NCI-H524 treated with DMSO at 0.1 percent for 48 hours (cell line): ENCODE measurements around the gene SSH2.

Source experiments
- DNase-seq: peaks from one replicate; lab custom pipeline; 2025; lab: John Stamatoyannopoulos, UW

SSH2 gene

DNA sequence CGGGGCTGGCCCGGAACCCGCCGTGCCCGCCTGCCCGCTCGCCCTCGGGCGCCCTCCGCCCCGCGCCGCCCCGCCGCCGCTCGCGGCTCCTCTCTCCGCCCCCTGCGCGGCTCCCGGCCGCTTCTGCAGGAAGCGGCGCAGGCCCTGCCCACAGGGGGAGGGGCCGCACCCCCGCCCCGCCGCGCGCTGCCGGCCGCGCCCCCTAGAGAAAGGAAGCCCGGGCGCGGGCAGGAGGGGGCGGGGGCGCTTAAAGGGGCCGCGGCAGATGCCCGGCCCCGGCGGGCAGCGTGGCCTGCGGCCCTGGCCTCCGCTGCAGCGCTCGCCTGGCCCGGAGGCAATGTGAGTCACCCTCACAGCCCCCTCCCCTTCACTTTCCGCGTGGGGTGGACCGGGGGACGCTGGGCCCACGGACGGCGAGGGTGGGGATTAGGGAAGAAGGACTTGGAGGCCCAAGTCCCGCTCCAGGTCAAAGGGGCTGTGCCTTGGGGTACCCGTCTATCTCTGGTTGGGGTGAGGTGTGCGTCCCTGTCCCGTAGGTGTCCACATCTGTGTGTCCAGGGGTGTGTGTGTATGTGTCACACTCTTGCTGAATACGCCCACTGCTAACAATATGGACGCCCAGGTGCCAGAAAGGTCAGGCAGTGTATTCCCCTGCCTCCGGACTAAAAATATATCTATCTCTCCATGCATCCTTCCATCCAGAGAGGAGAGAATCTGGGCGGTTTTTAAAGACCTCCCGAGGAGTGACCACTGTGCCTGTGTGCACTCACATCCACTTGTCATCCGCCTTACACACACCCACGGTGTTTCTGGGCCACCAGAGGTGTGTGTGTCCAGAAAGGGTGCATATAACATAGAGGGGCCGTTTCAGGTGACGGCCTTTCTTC is 340.3 kb downstream of the SSH2 start, which contains the start of gene GIT1:
Gene GIT1 (minus strand): TSS at position 125 of the 887 bp plus-strand sequence. CDS start 270 bp downstream, outside the sequence.
- DNase-seq, result no peak

DNA sequence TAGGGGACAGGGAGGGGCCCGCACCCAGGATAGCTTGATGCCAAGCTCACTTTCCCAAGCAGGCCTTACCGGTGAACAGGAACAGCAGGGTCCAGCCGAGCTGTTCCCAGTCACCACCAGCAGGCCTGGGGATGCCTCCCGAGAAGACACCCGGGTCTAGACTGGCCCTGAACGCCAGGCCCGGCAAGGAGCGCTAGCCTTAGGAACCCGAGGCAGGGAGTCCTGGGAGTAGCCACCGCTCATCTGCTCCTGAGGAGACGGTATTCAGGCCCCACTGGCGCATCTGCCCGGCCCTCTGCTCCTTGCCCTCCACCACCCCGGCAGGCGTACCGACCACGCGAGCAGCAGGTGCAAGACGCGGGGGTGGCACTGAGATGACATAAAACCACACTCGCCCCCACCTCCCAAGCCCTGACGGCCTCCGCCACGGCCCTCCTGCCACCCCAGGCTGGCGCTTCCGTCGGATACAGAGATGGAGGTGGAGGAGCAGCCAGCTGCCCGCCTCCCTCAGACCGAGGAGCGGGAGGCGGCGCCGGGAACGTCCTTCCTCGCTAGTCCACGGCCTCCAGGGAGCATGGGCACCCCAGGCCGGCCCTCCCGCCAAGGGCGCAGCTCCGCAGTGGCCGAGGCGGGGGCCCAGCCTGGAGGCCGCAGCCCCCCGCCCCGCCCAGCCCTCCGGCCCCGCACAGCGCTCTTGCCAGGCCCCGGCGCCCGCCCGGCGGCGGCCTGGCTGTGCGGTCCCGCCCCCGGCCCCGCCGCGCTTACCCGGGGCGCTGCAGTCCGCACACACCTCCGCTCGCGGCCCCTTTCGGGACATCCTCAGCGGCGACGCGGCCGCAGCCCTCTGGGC is 341.2 kb downstream of the SSH2 start:
- DNase-seq, result no peak

DNA sequence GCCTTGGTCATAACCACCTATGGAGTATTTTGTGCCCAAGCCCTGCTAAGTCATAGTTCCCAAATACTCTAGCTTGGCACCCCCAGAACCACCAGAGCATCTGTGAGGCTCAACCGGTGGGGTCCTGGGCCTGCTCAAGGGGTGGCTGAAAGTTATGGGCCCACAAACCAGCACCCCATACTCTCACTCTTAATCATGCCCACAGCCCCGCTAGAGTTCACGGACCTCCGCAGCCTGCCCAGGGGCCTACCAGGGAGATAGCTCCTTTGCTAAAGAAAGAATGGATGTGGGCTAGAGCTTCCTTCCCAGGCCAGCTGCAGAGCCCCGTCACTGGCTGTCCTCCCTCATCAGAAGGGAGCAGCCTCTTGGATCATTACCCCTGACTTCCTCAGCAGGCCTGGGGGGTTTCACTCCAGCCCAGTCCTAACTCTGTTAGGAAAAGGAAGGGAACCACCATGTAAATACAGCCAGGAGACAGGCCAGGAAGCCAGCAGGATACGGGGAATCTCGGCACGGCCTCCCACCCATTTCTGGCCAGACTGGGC is 341.9 kb downstream of the SSH2 start:
- no peak for DNase-seq

DNA sequence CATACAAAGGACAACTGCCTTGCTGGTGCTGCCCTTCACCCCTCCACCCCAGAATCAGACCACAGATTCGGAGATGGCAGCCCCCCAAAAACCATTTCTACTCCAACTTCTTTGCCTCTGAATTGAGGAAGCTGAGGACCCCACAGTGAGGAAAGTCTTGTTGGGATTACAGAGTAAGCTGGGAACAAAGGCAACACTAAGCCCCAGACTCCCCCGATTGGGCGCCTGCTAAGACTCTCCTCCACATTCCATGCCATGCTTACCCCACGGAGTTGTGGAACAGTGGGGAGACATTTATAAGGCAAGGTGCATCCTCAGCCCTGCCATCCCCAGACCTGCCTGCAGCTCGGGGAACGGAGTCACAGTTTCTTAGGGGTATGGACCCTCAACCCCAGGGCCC is 342.4 kb downstream of the SSH2 start:
- DNase-seq, result no peak

DNA sequence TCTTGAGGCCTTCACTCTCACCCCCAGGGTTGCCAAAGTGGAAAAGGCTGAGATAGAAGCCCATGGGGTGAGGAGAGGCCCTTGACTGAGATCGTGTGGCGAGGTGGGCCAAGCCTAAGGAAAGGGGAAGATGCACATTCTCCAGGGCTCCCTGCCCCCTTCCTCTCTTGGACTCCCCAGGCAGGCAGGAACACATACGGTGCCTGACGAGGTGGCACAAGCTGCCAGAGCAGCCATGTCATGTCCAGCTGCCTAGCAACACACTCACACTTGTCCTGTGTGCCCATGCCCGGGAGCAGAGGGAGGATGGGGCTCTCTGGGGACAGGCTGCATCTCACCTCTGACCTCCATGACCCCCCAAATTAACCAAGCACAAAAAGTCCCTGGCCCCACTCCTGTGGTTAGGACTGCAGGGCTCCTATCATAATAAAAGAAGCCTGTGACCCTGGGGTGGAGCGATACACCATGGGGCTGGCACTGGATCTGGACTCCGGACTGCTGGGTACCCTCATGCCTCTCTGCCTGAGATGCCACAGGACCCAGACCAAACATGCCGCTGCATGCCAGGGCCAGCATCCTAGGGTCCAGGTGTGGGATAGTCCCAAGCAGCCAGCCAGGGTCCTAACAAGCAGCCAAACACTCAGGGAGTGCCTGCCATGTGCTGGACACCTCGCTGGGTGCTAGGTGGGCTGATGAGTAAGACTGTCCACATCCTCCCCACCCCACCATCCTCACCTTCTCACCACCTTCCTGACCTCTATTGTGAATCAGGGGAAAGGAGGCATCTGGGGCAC is 343.2 kb downstream of the SSH2 start:
- DNase-seq, result no peak

DNA sequence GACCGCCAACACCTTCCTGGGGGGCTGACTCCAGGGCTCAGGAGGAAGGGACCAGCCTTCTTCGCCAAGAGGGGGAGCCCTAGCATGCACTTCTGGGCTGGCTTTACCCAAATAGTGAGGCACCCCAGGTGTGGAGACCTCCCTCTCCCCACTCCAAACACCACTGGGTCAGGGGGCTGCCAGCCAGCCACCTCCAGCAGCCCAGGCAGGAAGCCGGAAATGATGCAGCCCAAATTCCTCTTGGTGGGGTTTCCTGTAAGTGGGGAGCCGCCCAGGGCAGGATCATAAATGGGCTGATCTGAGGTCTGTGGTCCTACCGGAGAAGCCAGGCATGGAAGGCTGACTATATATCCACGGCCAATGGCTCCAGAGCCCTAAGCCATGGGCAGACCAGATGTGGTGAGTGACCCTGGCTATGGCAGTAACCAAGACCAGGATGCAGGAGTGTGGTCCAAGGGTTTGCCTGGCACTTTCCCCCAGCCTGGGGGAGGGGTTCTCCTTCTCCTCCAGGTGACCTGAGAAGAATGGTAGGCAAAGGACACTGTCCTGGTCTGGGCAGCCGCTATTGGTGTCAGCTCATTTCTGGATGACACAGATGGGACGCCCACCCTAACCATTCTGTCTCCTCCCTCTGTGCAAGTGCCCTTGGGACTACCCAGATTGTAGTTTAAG is 344.8 kb downstream of the SSH2 start:
- DNase-seq, result no peak

DNA sequence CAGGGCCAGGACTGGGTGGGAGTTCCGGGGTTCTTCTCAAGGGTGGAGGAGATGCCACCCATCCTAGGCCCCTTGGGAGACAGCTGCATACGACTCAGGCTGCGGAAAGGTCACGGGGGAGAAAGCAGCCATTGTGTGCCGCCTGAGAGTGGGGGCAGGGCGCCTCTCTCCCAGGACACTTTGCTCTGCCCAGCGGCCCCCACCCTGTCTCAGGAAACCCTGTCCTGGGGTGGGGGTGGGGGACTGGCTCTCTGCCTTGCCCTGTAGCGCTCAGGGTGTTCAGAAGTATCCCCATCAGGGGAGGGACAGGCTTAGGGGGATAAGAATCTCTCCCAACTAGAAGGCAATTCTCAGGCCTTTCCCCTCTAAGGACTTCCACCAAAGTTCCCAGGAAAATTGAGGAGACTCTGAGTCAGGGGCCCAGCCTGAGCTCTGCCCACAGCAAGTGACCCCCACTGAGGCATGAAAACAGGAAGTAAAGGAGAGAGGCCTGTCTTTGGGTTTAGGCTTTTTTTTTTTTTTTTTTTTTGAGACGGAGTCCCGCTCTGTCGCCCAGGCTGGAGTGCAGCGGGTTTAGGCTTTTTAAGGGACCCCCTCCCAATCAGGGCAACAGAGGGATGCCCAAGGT is 345.5 kb downstream of the SSH2 start:
- no peak for DNase-seq

DNA sequence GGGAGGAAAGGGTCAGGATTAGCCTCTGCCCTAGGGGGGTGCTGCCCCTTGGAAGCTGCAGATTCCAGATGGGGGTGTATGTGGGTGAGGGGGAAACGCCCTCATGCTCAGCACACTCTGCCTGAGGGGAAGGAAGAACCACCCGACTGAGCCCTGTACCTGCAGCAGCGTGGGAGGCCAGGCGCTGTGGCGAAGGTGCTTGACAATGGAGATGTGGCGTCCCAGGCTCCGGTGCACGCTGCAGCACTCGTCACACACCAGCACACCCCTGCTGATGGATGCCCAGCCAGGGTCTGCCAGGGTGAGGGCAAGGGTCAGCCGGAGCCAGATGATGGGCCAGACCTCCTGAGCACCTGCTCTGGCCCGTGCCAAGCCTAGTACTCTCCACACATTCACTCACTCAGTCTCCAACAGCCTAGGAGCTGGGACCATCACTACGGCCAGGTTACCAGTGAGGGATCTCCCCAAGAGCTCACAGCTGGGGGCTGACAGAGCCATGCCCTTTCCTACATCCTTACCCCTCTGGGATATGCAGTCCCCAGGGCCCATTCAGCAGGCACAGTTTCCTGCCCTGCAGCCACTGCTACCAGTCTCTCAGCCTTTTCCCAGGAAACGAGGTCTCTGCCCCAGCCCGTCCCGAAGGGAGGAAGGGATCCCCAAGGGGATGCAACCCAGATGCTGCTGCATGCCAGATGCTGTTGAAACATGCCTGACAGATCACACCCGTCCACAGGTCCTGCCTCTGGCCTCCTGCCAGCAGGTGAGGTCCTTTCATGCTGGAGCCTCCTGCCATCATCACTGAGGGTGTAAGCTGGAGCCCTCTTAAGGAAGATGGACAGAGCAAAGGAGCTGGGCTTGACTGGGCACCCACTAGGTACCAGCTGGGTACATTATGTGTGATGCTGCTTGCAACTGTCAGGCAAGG is 346.4 kb downstream of the SSH2 start:
- no peak for DNase-seq

DNA sequence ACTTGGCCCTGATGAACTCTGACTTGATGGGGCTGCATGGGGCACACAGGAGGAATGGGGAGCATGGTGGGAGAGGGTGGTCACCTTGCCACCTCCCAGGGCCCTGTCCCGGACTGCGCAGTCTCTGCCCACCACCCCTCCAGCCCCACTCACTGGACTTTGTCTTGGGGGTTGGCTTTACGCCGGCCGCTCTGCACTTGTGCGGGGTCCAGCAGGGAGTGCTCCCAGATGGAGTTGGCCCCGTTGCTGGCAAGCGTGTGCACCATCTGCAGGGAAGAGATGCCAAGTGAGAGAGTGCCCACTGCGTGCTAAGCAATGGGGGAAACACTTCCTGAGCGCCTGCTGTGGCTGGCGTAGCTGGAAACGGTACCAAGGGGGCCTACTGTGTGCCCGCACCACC is 347.3 kb downstream of the SSH2 start:
- DNase-seq, result no peak

DNA sequence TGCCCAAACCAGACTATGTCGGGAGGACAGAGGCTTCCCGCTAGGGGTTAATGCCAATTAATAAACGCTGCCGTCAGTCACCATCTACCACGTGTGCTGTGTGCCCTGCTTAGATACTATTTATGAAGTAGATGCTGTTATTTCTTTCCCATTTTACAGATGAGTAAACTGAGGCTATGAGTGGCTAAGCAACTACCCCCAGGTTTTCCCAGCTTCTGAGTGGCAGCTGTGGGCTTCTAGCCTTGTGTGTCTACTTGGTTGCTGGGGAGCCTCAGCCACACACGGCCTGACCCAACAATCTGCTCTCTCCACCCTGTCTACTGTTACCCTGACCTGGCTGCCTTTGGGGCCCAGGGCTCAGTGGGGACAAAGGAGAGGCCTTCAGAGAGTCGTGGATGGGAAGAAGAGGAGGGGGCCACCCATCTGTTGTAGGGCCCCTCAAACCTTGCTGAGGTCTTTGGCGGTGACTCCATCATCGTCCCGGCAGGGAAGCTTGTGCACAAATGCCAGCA is 347.7 kb downstream of the SSH2 start:
- DNase-seq, result no peak

DNA sequence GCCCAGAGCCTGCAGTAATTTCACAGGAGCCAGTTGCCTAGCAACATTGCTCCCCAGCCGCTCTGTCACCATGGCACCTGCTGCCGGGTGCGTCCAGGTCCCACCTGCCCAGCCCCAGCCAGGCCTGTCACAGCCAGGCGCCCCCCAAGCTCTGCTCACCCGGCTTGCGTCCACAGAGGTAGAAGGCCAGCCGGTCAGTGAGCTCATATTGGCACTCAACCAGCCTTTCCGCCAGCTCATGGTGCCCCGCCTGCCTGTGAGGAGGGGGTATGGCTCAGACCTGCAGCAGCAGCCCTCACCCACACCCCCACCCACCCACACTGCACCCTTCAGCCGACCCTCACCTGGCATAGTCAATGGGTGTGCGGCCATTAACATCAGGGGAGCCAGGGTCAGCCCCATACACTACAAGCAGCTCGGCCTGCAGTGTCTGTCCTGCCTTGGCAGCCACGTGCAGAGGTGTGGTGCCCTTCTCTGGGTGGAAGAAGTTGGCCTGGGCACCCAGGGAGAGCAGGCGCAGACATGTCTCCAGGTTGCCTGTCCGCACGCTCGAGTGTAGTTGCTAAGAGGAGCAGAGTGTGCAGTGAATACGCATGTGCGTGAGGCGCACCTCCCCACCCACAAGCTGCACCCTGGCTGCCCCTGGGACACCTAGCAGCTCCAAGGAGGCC is 348.3 kb downstream of the SSH2 start:
- no peak for DNase-seq

DNA sequence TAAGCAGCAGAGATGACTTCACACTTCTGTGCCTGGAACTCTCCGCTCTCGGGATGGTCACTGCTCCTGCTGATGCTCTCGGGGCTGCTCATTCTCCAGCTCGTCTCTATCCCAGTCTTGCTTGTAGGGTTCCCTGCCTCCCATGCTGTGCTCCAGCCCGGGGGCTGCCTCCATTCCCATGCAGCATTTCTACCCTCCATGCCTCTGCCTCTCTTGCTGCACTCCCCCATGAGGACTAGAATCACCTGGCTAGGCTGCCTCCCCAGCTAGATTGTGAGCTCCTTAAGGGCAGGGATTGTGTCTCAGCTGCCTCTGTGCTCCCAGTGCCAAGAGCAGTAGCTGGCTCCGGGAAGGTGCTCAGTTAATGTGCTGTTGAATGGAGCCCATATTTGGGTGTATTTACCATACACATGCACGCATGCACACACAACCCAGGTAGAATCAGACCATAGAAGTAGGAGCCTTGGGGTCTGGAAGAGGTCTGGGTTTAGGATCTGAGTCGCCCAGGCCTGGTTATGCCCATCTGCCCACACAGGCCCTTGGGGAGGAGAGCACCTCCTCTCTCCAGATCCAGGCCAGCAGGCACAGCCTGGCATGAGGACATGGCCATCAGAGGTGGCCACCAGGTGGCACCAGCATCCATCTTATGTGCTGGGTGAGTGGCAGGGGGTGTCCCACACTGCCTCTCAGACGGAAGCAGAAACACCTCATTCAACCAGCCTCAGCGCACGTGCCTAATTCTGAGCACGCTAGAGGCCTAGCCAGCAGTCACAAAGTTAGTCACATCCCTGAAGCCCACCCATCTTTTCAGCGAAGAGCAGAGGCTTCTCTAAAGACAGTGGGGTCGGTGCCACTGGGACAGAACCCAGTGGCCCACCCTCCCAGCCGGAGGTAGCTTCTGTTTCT is 349.9 kb downstream of the SSH2 start:
- peak; percentile 50 for DNase-seq

DNA sequence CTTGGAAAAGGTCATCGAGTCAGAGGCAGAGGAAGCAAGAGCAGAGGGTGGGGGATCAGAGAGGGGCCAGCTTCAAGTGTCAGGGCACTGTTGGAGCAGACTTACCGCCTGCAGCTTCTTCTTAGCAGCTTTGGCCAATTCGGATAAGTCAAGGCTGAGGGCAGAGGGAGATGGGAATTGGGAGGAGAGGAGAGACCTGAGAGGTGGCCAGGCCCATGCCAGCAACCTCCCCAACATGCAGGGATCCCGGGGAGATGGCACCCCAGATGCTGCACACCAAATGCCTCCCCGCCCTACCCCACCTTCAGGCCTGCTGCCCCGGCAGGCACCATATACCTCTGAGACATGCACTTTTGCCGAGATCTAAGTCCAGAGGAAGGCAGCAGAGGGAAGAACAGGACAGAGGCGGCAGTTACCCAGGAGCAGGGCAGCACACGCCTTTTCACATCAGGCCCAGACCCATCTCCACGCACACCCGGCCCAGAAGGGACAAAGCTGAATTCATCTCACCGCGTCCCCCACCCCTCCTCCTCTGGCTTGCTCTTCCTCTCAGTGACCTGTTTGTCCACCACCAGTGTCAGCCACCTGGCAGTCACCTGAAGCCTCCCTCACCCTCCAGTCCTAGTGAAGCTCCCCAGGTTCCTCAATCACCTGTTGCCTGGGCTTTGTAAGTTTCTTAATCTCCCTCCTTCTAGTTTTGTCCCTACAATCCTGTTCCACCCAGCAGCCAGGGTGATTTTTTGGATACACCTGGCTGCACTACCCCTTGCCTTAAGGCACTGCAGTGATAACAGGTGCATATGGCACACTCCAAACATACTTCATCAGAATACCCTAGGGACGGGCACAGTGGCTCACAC is 351.2 kb downstream of the SSH2 start:
- no peak for DNase-seq

DNA sequence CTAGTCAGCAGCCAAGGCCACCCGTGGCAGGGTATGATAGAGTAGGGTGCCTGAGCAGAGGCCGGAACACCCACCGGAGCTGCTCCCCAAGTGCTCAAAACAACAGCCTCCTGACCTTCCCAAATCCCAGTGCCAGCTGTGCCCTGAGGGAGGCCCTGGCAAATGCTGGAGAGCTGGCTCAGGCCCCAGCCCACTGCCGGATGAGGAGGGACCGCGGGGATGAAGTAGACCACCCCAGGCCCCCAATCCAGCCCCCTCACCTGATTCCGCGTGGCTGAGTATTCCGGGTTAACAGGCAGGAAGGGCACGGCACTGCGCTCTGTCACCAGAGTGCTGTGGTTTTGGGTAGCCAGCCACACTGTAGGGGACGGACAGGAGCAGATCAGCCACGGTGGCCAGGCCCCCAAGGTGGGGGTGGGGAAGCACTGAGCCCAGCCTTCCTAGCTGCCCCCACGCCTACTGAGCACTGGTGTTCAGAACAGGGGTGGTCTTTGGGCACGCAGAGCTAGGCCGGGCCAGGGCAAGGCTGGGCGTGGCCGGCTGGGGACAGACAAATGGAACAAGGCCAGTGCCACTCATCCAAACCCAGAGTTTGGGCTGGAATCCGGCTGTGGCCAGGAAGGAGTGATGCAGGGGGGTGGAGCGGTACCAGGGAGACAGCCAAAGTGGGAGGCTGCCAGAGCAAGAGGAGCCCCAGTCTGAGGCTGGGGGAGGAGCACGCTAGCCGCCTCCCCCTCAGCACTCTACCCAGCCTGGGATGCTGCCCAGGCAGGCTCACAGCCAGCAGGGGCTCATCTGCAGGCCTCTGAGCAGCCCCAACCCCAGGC is 352.4 kb downstream of the SSH2 start:
- DNase-seq, result no peak

DNA sequence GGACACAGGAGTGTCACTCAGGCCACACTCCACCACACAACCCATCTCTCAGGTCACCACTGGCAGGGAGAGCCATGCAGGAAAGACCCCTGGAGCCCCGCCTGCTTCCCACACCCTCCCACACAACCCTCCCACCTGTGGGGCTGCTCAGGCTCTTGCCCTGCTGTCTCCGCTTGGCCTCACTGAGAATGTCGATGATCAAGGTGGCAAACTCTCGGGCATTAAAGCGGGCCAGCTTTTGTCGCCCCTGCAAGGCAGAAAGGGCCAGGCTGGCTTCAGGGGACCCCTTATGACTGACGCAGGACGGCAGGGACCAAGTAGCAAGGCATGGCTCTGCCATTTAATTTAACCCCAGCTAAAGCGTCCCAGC is 353.0 kb downstream of the SSH2 start:
- no peak for DNase-seq
